HG03064 (cell line): ENCODE data around the gene APP.

Experiments used
- ATAC-seq: cut with Tn5 transposase; IDR thresholded peaks from one replicate; pipeline ENCODE4 v1.9.1; 2021; ENCODE audit warnings: low read depth; ENCODE audit not compliant: unreplicated experiment

APP gene

DNA sequence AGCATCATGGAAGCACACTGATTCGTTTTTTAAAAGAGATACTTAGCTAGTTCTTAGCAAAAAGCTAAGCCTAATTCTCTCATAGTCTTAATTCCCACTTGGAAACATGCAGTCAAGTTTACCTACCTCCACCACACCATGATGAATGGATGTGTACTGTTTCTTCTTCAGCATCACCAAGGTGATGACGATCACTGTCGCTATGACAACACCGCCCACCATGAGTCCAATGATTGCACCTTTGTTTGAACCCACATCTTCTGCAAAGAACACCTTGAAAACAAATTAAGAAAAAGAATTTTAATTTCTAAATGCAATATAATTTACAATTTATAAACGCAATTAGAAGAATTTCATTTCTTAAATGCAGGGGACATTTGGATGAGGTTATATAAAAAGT, 279.0 kb downstream of the APP start:
- ATAC-seq, result no peak

DNA sequence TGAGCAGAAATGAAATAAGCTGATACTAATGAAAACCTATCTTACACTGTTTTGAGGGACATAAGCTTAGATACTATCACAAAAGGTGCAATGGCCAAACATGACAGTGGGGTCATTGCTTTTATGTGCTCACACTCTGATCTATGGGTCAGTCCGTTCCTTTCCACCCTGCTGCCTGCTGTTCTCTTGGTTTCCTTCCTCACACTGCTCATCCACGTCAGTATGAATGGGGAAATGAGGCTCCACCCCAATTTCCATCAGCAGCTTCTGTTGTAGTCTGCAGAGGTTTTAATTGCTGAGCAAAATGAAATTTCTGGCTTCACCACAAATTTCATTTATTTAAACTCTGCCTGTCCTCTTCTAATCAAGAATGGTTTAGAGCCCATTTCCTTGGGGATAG, 280.6 kb downstream of the APP start:
- ATAC-seq, result no peak

DNA sequence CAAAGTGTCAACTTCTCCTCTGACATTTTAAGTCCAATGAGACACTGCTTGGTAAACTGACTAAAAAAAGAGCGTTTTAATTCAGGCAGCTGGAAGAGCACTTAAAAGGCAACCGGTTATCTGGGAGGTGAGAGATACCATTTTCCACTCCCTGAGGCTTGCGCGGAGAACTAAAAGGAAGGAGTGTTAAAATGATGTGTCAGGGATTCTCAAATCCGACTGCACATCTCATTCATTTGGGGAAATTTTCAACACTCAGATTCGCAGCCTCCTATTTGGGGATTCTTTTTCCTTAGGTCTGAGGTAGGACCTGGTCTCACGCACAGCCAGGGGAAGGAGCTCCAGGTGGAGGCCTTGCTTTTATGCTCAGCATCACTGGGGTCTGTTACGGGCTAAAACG, 281.9 kb downstream of the APP start:
- ATAC-seq, result no peak

DNA sequence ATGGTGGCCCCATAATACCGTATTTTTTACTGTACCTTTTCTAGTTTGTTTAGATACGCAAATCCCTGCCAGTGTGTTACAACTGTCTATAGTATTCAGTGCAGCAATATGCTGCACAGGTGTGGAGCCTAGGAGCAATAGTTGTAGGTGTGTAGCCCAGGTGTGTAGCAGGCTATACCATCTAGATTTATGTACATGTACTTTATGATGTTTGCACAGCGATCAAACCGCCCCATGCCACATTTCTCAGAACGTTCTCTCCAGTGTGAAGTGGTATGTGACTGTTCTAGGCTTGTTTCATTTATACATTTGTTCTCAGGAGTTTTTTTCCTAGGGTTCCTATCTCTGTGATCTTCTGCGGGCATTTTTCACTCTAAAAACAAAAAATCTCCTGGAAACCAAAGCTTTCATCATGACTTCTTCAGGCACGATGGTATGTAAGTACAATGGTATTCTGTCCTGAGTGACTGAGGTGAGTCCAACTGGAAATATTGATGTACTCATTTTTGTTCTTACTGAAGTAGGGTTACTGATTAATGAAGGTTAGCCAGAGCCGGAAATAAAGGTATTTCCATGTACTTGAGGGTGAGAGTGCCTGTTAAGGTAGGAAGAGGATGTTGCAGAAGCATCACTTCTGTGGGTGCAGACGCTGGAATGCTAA, 282.8 kb downstream of the APP start:
- ATAC-seq, result no peak

DNA sequence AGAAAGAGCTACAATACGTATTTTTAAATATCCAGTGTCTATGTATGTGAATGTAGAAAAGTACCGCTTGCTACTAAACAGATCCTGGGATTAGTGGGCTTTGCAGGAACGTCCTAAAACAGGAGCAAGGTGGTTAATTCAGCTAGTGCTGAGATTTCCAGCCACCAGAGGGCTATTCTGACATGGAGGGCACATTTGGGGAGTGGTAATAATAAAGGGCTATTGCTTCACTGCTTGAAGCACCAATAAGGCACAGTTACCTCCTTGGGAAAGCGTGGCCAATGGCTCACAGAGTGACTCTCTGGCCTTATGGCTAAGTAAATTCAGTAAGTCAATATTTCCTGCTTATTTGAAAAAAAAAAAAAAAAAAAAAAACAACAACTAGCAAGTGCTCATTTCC, 283.4 kb downstream of the APP start:
- ATAC-seq, result no peak

DNA sequence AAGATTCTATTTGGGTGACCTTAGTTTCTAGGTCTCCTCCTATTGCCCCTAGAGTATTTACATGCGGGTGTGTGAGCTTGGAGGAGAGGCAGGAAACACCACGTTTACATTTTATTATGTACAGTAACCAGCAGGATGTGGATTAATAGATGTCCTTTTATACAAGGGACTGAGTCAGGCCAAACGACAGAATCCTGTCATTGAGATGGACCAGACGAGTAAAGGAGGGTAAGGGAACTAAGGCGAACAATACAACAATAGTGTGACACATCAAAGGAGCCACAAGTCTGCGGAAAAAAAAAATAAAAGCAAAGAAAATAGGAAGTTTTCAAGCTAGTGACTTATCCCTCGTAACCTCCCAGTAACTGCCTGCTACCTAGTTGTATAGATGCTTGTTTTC, 284.7 kb downstream of the APP start:
- no peak for ATAC-seq

DNA sequence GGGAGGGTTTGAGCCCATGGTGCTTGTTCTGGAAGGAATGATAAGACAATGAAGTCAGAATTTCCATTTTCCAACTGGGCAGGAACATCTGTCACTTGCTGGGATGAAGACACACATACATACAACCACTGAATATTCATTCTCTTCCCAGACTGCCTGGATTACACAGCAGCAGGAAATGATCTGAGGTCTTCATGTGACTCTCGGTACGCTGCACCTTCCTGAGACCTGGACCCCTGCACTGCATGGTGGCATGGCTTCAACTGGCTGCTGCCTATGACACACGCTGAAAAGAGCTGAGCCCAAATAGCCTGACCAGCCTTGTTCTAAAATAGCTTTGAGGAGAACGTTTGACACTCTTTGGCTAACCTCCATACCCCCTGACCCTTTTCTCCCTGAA, 285.2 kb downstream of the APP start:
- no peak for ATAC-seq

DNA sequence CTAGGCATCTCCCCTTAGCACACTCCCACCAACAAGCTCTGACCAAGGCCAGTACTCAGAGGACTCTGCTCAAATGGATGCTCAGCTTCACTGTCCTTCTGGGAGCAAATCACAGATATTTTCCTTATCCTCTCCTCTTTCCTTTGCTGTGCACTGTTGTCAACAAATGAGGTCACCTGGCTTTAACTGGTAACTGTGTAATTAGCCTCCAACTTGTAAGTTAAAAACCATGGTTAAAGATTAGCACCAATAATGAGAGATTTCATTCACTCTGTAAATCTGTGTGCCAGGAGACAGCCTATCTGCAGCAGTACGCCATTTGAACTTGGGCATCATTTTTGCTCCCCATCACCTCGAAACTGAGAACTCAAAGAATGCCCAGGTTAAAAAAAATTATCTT, 286.3 kb downstream of the APP start:
- ATAC-seq, result no peak

DNA sequence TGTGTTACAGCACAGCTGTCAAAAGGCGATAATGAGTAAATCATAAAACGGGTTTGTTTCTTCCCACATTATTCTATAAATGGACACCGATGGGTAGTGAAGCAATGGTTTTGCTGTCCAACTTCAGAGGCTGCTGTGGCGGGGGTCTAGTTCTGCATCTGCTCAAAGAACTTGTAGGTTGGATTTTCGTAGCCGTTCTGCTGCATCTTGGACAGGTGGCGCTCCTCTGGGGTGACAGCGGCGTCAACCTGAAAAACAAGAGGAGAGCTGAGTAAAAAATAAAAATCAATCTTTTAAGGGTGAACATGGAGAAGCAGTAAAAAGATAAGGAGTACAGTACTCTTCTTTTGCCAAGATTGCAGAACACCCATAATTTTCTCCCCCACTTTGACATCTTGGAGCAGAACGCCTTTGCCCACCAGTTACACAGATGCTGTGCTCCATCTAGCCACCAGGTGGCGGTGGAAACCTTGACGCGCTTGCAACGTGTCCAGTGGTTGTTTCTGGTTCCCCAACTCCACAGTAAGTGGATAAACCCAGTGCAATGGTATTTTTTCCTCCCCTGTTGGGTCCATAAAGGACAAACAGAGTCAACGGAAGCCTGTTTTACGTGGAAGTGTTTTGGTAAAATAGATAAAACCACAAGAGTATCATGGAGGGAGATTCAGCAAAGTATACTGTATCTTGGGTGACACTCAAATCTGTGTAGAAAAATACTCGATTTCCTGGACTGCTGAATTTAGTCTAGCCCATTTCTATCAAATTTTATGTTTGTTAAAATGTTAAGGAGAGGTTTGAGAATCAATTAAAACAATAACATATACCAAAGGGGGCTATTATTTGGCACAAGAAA, 288.8 kb downstream of the APP start:
- peak; percentile 63 for ATAC-seq

DNA sequence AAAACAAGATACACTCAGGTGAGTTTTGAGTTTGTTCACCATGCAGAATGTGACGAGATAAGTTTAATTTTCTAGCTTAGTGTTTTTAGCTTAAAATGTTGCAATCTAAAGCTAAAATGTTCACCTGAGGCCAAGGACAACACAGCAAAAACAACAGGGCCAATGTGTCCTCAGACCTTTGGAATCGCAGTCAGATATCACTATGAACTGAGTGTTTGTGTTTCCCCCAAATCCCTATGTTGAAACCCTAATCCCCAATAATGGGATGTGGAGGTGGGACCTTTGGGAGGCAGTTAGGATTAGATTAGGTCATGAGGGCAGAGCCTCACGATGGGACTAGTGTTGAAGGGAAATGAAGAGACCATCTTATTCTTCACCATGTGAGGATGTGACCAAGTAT, 291.4 kb downstream of the APP start:
- ATAC-seq, result no peak

DNA sequence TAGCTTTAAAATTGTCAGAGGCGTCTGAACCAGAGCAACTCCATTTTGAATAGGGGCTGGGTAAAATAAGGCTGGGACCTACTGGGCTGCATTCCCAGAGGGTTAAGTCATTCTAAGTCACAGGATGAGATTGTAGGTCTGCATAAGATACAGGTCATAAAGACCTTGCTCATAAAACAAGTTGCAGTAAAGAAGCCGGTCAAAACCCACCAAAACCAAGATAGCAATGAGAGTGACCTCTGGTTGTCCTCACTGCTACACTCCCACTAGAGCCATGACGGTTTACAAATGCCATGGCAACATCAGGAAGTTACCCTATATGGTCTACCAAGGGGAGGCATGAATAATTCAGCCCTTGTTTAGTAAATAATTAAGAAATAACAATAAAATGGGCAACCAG, 292.2 kb downstream of the APP start:
- no peak for ATAC-seq

DNA sequence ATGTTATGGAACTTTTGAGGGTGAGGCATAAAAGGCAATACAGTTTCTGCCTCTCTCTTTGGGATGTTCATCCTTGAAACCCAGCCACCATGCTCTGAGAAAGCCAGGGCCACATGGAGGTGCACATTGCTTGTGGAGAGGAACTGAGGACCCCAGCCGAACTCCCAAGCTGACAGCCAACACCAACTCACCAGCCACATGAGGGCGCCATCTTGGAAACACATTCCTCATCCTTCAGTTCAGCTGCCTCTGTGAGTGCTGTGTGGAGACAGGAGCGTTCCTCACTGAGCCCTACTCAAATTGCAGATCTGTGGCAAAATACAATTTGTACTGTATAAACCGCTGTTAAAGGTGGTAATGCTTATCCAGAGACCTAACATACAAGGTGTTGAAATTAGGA, 298.3 kb downstream of the APP start:
- ATAC-seq, result no peak

DNA sequence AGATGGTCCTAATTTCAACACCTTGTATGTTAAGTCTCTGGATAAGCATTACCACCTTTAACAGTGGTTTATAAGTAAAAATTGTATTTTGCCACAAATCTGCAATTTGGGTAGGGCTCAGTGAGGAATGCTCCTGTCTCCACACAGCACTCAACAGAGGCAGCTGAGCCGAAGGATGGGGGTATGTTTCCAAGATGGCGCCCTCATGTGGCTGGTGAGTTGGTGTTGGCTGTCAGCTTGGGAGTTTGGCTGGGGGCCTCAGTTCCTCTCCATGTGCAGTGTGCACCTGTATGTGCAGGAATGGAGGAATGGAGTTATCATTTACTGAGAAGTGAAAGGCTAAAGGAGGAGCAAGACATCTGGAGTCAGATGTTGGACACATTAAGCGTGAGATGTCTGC, 299.0 kb downstream of the APP start:
- ATAC-seq, result no peak

DNA sequence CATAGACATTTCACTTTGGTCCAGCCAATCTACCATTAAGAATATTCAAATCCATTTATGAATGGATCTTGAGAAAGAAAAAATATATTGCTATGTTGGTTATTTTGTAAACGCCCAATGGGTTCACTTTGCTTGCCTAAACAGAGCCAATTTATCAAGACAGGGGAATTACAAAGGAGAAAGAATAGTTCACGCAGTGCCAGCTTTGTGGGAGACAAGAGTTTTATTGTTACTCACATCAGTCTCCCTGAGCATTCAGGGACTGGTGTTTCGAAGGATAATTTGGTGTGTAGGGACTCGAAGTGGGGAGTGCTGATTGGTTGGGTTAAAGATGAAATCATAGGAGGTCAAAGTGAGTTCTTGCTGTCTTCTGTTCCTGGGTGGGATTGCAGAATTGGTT, 300.5 kb downstream of the APP start:
- ATAC-seq, result no peak

DNA sequence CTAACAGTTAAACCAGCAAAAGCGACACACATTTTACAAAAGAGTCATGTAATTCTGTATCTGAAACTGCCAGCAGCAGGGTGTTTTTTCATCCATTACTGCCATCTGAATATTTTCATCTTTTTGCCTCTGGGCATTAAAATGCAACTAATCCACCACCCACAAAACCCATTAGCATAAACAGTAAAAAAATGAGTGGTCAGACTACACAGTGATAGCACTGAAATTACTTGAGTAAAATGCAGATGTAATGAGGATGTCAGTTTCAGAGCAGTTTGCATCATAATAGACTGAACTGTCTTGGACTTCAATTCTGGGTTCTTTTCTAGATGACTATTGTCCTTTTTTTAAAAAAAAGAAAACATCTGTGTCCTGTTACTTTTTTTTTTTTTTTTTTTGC, 303.5 kb downstream of the APP start:
- ATAC-seq, result no peak

DNA sequence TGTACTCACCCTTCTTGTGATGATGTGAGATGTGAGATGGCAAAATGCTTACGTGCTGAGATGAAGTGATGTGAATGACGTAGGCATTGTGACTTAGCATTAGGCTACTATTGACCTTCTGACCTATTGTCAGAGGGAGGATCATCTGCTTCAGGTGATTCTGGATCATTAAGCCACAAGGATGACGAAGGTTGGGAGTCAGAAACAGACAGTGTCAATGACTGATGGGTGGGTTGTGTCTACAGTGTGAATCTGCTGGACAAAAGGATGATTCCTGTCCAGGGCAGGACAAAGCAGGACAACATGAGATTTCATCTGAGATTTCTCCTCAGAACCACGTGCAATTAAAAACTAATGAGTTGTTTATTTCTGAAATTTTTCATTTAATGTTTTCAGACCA, 306.8 kb downstream of the APP start:
- ATAC-seq, result no peak

DNA sequence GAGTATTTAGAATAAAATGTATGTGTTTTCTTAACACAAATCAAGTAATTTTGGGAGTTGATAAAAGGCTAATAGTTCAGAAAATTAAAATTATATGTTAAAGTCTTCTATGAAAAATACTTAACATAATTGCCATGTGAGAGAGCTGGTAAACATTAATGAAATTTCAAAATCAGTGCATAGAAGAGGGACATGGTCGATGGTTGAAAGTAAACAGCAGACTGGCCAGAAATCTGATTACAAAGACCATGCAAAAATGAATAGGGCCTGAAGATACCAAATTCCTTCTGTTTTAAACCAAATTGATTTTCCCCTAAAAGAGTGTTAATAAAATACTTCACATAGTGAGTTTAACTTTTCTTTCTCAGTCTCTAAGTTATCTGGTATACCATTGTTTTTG, 307.5 kb downstream of the APP start:
- no peak for ATAC-seq

DNA sequence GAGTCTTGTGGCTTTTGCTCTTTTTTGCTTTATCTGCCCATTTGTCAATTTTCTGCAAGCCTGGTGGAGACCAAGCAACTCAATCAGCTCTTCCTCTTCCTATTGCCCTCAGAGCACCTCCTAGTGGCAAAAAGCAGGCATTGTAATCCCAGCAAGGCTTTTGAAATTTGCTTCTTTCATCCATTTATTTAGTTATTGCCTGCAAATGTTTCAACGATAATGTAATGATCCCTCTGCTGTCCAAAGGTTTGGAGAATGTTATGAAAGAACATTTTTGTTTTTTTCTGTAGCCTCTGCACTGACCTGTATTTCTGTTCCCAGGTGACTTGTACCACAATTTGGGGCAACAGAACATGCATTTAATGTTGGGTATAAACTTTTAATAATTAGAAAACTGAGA, 308.0 kb downstream of the APP start:
- no peak for ATAC-seq

DNA sequence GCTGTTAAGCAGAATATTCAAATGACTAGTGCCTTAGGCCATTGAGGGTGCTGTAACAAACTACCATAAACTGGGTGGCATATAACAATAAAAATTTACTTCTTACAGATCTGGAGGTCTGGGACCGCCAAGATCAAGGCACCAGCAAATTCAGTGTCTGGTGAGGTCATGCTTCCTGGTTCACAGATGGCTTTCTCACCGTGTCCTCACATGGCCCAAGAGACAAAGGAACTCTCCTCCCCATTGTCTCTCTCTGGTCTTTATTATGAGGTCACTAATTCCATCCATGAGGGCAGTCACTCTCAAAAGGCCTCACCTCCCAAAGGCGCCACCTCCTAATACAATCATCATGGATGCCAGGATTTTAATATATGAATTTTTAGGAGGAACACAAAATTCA, 308.5 kb downstream of the APP start:
- ATAC-seq, result no peak

DNA sequence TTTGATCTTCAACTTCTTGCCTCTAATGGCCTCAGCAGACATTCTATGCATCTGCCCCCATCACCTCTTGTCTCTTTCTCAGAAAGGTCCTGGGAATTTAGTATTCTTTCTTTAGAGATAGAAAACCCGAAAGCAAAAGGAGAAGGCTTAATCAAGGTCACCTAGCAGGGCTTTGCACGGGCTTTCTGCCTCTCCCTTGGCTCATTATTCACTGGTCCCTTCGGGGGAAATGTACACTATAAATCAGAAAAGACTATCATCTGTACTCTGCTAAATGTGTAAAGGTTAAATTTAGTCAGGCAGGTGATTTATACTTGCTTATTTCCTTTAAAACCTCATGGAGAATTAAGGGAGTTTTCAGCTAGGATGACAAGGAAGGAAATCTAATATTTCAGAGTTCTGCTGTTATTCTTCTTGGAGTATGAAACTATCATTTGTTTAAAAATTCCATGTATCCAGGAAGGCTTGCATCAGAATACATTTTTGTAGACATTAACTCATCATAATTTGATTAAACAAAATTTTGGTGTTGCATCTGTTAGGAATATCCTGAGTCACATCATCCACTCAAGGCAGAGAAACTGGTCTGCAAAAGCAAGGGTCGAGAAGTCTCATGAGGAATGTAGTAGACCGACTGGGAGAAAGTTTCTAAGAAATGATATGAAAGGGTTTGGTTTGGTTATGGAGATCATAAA, 311.2 kb downstream of the APP start:
- ATAC-seq, result no peak

DNA sequence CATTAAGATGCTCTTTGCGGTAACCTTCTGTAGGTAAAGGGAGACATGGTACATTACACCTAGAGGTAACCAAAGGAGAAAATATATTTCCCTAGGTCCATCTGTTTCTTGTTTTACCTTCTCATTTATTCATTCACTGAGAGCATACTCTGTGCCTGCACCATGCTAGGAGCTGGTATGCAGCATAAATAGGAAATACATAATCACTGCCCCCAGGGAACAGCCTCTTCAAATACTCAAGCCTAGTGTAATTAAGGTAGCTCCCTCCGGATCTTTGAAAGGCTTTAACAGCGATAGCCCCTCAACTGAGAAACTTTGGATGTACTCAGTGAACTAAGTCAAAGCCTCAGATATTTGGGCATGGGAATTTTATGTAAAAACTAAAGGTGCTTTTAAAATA, 312.2 kb downstream of the APP start:
- ATAC-seq, result no peak
